ENCODE data around the gene MIA2.

- TF ChIP-seq CTCF (conservative IDR thresholded peaks at IDR 0.05 in 1 of 2, IDR thresholded peaks at IDR 0.05 in 1 of 2; ENCODE audit: extremely low read depth in 1 of 2, insufficient read depth in 1 of 2, low read depth in 1 of 2, low read length in 2 of 2) (no peak), EZH2 (IDR thresholded peaks at IDR 0.05; ENCODE audit: borderline replicate concordance, low read length) (no peak)
Observed at GRCh38 chr14:39303115-39303514, 69.4 kb downstream of the MIA2 start.
